Right lung (tissue), 5 donors: Measurements from ENCODE around the gene DAB2. TPM values are rescaled to one million over a fixed set of nuclear protein-coding genes. Genes with fewer than 3 reads are reported as not detected.
"Not testable (repeated sequence)": the region's sequence is repeated elsewhere in the genome, so short reads cannot be mapped to it uniquely, and the experiment has no call there.

Experiments
- DNase-seq, 2 donors: peaks; one replicate each; pipeline ENCODE4 v3.0.0-alpha.2; 2013
- polyA plus RNA-seq, 5 donors: library from polyadenylated mRNA; unstranded; fragments of 120-200 nt; gene quantifications; one replicate each; pipeline versions ENCODE4 v1.2.1 to v1.2.3, GENCODE V29; 2013; ENCODE audit warnings: inconsistent platforms in 1 of 5, low replicate concordance in 1 of 5; ENCODE audit not compliant: insufficient read length in 5 of 5, insufficient read depth in 1 of 5

DAB2 gene
- polyA plus RNA-seq, 5 donors: 91.9 to 148 (median 101) TPM

- no peak for DNase-seq
Observed at GRCh38 chr5:39352170-39352569, 72.6 kb downstream of the DAB2 start.

DNA sequence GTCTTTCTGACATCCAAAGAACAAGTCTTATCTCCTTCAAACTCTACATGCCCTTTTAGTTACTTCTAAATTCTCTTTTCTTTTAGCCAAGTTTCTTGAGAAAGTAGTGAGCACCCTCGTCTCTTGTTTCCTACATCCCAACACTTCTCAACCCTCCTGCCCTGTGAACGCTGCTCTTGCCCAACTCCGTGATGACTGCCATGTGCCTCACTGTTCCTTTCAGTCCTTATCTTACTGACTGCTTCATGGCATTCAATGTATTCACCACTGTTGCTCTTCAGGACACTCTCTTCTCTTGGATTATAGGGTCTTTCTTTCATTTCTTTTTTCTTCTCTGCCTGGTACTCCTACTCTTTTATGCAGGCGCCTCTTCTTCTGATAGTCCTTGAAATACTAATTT, 75.3 kb downstream of the DAB2 start:
- DNase-seq: no peak

DNA sequence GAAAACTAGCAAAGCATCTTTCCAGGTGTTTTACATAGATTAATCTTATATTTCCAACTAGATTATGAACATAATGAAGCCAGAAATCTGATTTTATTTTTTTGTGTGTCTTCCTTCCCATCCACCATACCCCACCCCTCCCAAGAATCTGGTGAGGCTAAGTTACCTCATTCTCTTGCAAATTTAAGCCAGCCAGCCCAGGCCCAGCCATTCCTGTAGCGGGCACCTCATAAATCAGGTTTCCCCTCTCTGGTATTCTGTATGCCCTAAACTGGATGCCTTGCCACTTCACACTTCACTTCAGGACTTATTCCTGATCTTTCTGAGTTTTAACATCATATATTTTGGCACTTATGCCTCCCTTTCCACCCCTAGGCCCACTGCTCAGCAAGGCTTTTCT, 82.3 kb downstream of the DAB2 start:
- DNase-seq: no peak

- DNase-seq: no peak
Observed at GRCh38 chr5:39341896-39342295, 82.9 kb downstream of the DAB2 start.

GRCh38 chr5:39340506-39340905, 84.3 kb downstream of the DAB2 start:
- no peak for DNase-seq

GRCh38 chr5:39337252-39337915, 87.4 kb downstream of the DAB2 start:
- no peak for DNase-seq

DNA sequence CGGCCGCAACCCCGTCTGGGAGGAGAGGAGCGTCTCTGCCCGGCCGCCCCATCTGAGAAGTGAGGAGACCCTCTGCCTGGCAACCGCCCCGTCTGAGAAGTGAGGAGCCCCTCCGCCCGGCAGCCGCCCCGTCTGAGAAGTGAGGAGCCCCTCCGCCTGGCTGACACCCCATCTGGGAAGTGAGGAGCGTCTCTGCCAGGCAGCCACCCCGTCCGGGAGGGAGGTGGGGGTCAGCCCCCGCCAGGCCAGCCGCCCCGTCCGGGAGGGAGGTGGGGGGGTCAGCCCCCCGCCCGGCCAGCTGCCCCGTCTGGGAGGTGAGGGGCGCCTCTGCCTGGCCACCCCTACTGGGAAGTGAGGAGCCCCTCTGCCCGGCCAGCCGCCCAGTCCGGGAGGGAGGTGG, 90.5 kb downstream of the DAB2 start:
- not testable (repeated sequence) for DNase-seq

DNA sequence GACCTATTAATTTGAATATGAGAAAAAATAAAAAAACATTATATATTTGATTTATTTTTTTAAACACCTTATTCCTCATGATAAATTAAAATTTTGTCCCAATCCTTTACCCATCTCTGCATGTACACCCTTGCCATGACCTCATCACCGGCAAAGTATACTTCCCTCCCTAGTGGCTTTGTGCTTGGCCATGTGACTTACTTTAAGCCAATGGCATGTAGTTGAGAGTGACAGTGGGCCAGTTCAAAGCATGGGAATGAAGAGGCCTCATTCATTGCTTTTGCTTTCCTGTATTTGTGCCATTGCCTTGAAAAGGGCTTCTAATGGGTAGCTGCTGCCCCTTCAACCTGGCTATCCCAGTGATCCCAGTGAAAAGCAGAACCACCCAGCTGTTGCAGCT, 91.7 kb downstream of the DAB2 start:
- no peak for DNase-seq

DNA sequence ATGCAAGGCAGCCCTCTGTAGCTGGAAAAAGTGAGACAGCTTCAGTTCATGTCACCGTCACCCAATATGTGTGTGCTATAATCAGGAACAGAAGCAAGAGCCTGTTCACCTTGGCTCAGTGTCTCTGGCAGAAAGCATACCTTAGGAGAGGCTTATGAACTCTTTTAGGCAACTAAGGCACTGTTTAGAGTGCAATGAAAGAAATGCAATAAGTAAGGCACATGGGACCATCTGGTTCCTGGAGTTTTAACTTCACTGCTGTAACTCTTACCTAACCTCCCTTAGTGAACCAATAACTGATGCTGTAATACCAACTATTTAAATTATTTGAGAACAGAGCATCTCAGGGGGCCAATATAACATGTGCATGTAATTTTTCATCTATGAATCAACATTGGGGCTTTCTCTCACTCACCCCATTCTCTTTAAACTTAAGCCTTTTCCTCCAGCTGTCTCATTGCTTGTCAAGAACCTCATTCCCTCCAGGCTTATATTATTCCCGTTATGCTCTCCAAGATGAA, 92.9 kb downstream of the DAB2 start:
- peak; percentile 15 to 19 for DNase-seq

DNA sequence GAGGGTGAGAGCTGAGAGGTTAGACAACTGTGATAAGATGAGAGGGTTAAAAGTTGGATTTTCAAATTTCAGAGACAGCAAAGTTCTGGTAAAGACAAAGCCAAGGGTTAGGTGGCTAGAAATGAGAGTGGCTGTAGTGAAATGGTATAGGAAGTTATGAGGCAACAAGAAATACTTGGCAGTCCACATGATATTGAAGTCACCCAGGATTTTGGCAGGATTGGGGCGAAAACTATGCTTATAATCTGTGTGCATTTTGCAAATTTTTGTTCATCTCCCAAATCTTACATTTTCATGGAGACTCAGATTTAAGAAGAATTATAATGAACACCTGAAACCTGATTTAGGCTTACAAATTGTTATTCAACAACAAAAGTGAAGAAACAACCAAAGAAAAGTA, 96.0 kb downstream of the DAB2 start:
- no peak for DNase-seq

- DNase-seq: no peak
Observed at GRCh38 chr5:39323542-39323941, 101.2 kb downstream of the DAB2 start.

Other genes with a start within 250 kb of the DAB2 start
- 1 to 10 TPM; 2.2 to 5.2 (median 3.9) TPM for gene FYB1, start 205.4 kb downstream of the DAB2 start, polyA plus RNA-seq
- gene C9, start 60.5 kb downstream of the DAB2 start, polyA plus RNA-seq: under 1 TPM in 1 of 5 donors, not detected in 4; 0.15 TPM